ENCODE measurements around the gene HDAC4. TPM values are rescaled to one million over a fixed set of nuclear protein-coding genes. Genes with fewer than 3 reads are reported as not detected.

HDAC4 gene
- total and polyA plus RNA-seq, 2 experiments from 2014 or later = 8.1 to 41.8 TPM

- TF ChIP-seq EZH2 (IDR thresholded peaks at IDR 0.05; ENCODE audit: low read depth, unreplicated experiment) (no peak), REST (IDR thresholded peaks at IDR 0.05; ENCODE audit: unreplicated experiment) (no peak)
Observed at GRCh38 chr2:239012228-239012627, 388.6 kb downstream of the HDAC4 start (continued).

GRCh38 chr2:239009589-239009961 is 391.2 kb downstream of the HDAC4 start:
- H3K4me1 ChIP-seq (ENCODE audit: insufficient read depth) = no peaks in the 10 kb centered on the region
- H3K4me3 ChIP-seq = no peak overlapping the region
- H3K4me2 ChIP-seq = no peak overlapping the region
- H4K20me1 ChIP-seq (replicated peaks; ENCODE audit: insufficient read depth) = no peaks in the 10 kb centered on the region
- peaks cover 5% of the 10 kb centered on the region; the same call in 1 of the 3 replicates for H3K9me3 Mint-ChIP-seq
- peaks cover 12% of the 10 kb centered on the region for H3K4me1 Mint-ChIP-seq
- H3F3A ChIP-seq (replicated peaks; ENCODE audit: low read depth) = no peaks in the 10 kb centered on the region
- H3K36me3 ChIP-seq (ENCODE audit: insufficient read depth) = no peaks in the 10 kb centered on the region
- ATAC-seq (peak; percentile 49; the same call in 2 of the 3 replicates), DNase-seq (ENCODE audit: low spot score) (peak; percentile 20)
- peak overlapping the region; percentile 49; the same call in 1 of the 2 replicates for H2AFZ ChIP-seq
- H3K4me3 Mint-ChIP-seq = no peak overlapping the region
- no peak overlapping the region for H3K27ac ChIP-seq (ENCODE audit: low read depth)
- peaks cover 10% of the 10 kb centered on the region for H3K27me3 Mint-ChIP-seq (ENCODE audit: insufficient read depth, low read depth, poor library complexity)
- H3K9me2 ChIP-seq (ENCODE audit: insufficient read depth) = no peaks in the 10 kb centered on the region
- 0 out of 3 replicates have a peak, but pooled peaks cover 3% of the 10 kb centered on the region for H3K36me3 Mint-ChIP-seq (ENCODE audit: low read depth)
- no peaks in the 10 kb centered on the region for H3K27me3 ChIP-seq (ENCODE audit: insufficient read depth)
- H3K27ac Mint-ChIP-seq = no peak overlapping the region
- no peaks in the 10 kb centered on the region for H3K79me2 ChIP-seq (replicated peaks; ENCODE audit: insufficient read depth)
- TF ChIP-seq EZH2 (IDR thresholded peaks at IDR 0.05; ENCODE audit: low read depth, unreplicated experiment) (no peak), POLR2AphosphoS5 (IDR thresholded peaks at IDR 0.05; ENCODE audit: low read depth) (no peak), NANOG (IDR thresholded peaks at IDR 0.05; ENCODE audit: borderline replicate concordance) (no peak), CREB1 (CRISPR knock-in tag; IDR thresholded peaks at IDR 0.05; ENCODE audit: low read depth) (no peak), EZH2phosphoT487 (IDR thresholded peaks at IDR 0.05; ENCODE audit: unreplicated experiment) (no peak), ZNF114 (CRISPR knock-in tag; IDR thresholded peaks at IDR 0.05) (no peak), CTCF (conservative IDR thresholded peaks at IDR 0.05; ENCODE audit: low read depth in 2 of 2) (no peak), STAT1 (IDR thresholded peaks at IDR 0.05; ENCODE audit: unreplicated experiment) (no peak), ZNF331 (CRISPR knock-in tag; IDR thresholded peaks at IDR 0.05; ENCODE audit: low read depth) (no peak), ETS1 (IDR thresholded peaks at IDR 0.05) (no peak), JUNB (IDR thresholded peaks at IDR 0.05; ENCODE audit: unreplicated experiment) (no peak), REST (IDR thresholded peaks at IDR 0.05; ENCODE audit: unreplicated experiment) (no peak)

Data from GM23338 (cell line).